Panc1 (cell line): ENCODE results near the gene SYT2. TPM values are rescaled to one million over a fixed set of nuclear protein-coding genes. Genes with fewer than 3 reads are reported as not detected.
"Not testable (repeated sequence)": the region's sequence is repeated elsewhere in the genome, so short reads cannot be mapped to it uniquely, and the experiment has no call there.

Source experiments
- ATAC-seq: fragments of 200-7000 bp; cut with Tn5 transposase; 2 replicates; pipeline ENCODE4 v1.9.1; 2020; ENCODE audit warnings: mild to moderate bottlenecking, moderate library complexity
- BruUV-seq: library from RNA; stranded (reverse); fragments of 400-500 nt; replicated peaks from 2 replicates; lab custom pipeline; 2021; lab: Mats Ljungman, UMichigan
- CTCF ChIA-PET: fragments of 300-600 bp; sonication (Branson Sonifier 250); formaldehyde crosslinking; loops from one replicate; lab custom pipeline; 2022; ENCODE audit warnings: antibody characterized with exemption; lab: Charles Lee
- POLR2A ChIA-PET: fragments of 300-600 bp; sonication (Branson Sonifier 250); formaldehyde crosslinking; loops from one replicate; lab custom pipeline; 2022; ENCODE audit warnings: antibody characterized with exemption; lab: Charles Lee
- DNase-seq: peaks from one replicate; pipeline ENCODE4 v3.0.0-alpha.2; 2010; ENCODE audit warnings: low read depth, low spot score
- H3K27ac ChIP-seq: 2 replicates; pipeline ENCODE4 v1.5.1; 2011; ENCODE audit warnings: mild to moderate bottlenecking, low read length, inconsistent platforms
- H3K27me3 ChIP-seq: fragments of 200-500 bp; sonication (Bioruptor generic); 2 replicates; pipeline ENCODE4 v1.6.0; 2014; ENCODE audit warnings: low read length, inconsistent platforms; ENCODE audit not compliant: control insufficient read depth, insufficient read depth
- H3K36me3 ChIP-seq: fragments of 200-500 bp; sonication (Bioruptor generic); 2 replicates; pipeline ENCODE4 v1.5.1; 2014; ENCODE audit warnings: inconsistent platforms, mild to moderate bottlenecking, low read length, moderate library complexity; ENCODE audit not compliant: control insufficient read depth, insufficient read depth
- H3K4me1 ChIP-seq: 2 replicates; pipeline ENCODE4 v1.5.1; 2011; ENCODE audit warnings: inconsistent platforms, mild to moderate bottlenecking, low read length, moderate library complexity; ENCODE audit not compliant: control insufficient read depth, insufficient read depth
- H3K4me3 ChIP-seq, 2 experiments: 2 replicates each; pipeline ENCODE4 v1.5.1; 2011 to 2012; ENCODE audit warnings: low read depth in 2 of 2, low read length in 2 of 2, mild to moderate bottlenecking in 2 of 2, inconsistent platforms in 1 of 2, moderate library complexity in 1 of 2
- H3K9me3 ChIP-seq: fragments of 200-500 bp; sonication (Bioruptor generic); 2 replicates; pipeline ENCODE4 v1.5.1; 2014; ENCODE audit warnings: low read depth, mild to moderate bottlenecking, inconsistent platforms, low read length, moderate library complexity; ENCODE audit not compliant: control insufficient read depth, insufficient read depth
- POLR2AphosphoS5 ChIP-seq: IDR thresholded peaks from 2 replicates; pipeline ENCODE4 v1.6.1; 2012; ENCODE audit warnings: mild to moderate bottlenecking, low read depth, low read length, moderate library complexity
- SIN3A ChIP-seq: IDR thresholded peaks from 2 replicates; pipeline ENCODE4 v1.6.1; 2012; ENCODE audit warnings: low read depth, mild to moderate bottlenecking, low read length, moderate library complexity, borderline replicate concordance; ENCODE audit not compliant: insufficient read depth
- TCF7L2 ChIP-seq: IDR thresholded peaks from 2 replicates; pipeline ENCODE4 v1.6.1; 2011; ENCODE audit warnings: mild to moderate bottlenecking, low read depth, low read length, inconsistent platforms
- in situ Hi-C: cut with HindIII; loops from 2 replicates; pipeline ENCODE4 v1.10.0; 2016; ENCODE audit warnings: low sequenced_read_pairs, low pct_unique_long_range_greater_than_20kb
- intact Hi-C: fragments of 100-400 bp; cut with micrococcal nuclease; formaldehyde crosslinking; loops from one replicate; pipeline ENCODE4 v1.10.0; 2022; ENCODE audit not compliant: unreplicated experiment
- total RNA-seq: library from RNA; stranded (reverse); gene quantifications from one replicate; pipeline ENCODE4 v1.2.1, GENCODE V29; 2021; ENCODE audit not compliant: unreplicated experiment
- TF ChIP-seq, protein P1 (sequence below), 2 experiments: IDR thresholded peaks; 2 replicates each; pipeline ENCODE4 v1.6.1; 2011 to 2012; ENCODE audit warnings: low read depth in 2 of 2, control low read depth in 1 of 2, low read length in 1 of 2, mild to moderate bottlenecking in 1 of 2, moderate library complexity in 1 of 2; ENCODE audit not compliant: insufficient read depth in 1 of 2
- TF ChIP-seq, protein P2 (sequence below): fragments of 450-650 bp; IDR thresholded peaks from 2 replicates; pipeline ENCODE4 v1.5.1; 2017; ENCODE audit warnings: mild to moderate bottlenecking

SYT2 gene
- total RNA-seq, 1 experiment from 2014 or later, result 0.03 TPM

DNA sequence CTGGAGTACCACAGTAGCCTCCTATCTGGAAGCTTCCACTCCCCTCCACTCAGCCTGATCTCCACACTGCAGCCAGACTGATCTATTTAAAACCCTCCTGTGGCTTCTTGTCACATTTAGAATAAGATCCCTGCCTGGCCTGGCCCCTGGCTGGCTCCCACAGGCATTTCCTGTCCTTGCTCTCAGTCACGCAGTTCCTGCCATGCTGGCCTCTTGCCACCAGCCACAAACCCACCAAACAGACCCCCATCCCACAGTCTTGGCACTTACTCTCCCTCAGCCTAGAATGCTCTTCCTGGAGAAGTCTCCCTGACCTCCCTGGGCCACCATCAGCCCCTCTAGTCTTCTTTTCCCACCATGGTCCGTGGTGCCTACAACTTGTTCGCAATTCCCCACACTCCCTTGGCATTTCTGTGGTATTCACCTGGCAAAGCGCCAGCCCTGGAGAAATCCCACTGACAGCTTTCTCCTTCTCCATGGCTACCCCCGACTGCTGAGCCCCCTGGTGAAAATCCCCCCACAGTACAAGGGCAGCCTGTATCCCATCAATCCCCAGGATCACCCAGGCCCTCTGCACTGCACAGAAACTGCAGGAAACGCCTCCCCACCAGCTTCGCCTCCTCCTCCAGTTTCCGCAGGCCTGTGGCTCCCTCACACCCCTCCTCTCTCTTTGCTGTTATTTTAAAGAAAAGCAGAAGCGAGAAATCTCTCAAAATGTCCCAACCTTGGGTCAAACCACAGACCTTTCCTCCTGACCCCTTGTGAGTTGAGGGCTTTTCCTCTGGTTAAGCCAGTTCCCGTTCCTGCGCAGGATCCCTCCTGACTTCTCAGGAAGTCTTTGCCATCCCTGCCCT, 94.5 kb downstream of the SYT2 start:
- H3K27ac ChIP-seq, result no peak overlapping the region
- H3K4me1 ChIP-seq, result no peaks in the 10 kb centered on the region
- no TSS peak for BruUV-seq
- no peaks in the 10 kb centered on the region for H3K9me3 ChIP-seq
- H3K4me3 ChIP-seq, result no peak overlapping the region
- H3K27me3 ChIP-seq, result no peaks in the 10 kb centered on the region
- ChIA-PET CTCF (no interaction called here), POLR2A (no interaction called here)
- TF ChIP-seq, protein P1, sequence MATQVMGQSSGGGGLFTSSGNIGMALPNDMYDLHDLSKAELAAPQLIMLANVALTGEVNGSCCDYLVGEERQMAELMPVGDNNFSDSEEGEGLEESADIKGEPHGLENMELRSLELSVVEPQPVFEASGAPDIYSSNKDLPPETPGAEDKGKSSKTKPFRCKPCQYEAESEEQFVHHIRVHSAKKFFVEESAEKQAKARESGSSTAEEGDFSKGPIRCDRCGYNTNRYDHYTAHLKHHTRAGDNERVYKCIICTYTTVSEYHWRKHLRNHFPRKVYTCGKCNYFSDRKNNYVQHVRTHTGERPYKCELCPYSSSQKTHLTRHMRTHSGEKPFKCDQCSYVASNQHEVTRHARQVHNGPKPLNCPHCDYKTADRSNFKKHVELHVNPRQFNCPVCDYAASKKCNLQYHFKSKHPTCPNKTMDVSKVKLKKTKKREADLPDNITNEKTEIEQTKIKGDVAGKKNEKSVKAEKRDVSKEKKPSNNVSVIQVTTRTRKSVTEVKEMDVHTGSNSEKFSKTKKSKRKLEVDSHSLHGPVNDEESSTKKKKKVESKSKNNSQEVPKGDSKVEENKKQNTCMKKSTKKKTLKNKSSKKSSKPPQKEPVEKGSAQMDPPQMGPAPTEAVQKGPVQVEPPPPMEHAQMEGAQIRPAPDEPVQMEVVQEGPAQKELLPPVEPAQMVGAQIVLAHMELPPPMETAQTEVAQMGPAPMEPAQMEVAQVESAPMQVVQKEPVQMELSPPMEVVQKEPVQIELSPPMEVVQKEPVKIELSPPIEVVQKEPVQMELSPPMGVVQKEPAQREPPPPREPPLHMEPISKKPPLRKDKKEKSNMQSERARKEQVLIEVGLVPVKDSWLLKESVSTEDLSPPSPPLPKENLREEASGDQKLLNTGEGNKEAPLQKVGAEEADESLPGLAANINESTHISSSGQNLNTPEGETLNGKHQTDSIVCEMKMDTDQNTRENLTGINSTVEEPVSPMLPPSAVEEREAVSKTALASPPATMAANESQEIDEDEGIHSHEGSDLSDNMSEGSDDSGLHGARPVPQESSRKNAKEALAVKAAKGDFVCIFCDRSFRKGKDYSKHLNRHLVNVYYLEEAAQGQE (IDR thresholded peaks at IDR 0.05; ENCODE audit: insufficient read depth in 1 of 2, low read depth in 2 of 2, low read length in 1 of 2), result no peak
- TF ChIP-seq POLR2AphosphoS5 (no peak), TCF7L2 (no peak), SIN3A (no peak)
- TF ChIP-seq, protein P2, sequence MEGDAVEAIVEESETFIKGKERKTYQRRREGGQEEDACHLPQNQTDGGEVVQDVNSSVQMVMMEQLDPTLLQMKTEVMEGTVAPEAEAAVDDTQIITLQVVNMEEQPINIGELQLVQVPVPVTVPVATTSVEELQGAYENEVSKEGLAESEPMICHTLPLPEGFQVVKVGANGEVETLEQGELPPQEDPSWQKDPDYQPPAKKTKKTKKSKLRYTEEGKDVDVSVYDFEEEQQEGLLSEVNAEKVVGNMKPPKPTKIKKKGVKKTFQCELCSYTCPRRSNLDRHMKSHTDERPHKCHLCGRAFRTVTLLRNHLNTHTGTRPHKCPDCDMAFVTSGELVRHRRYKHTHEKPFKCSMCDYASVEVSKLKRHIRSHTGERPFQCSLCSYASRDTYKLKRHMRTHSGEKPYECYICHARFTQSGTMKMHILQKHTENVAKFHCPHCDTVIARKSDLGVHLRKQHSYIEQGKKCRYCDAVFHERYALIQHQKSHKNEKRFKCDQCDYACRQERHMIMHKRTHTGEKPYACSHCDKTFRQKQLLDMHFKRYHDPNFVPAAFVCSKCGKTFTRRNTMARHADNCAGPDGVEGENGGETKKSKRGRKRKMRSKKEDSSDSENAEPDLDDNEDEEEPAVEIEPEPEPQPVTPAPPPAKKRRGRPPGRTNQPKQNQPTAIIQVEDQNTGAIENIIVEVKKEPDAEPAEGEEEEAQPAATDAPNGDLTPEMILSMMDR, result no peak
- no peak for ATAC-seq
- in situ Hi-C loops, result no loop called here
- no peaks in the 10 kb centered on the region for H3K36me3 ChIP-seq
- intact Hi-C loops, result no loop called here
- DNase-seq, result no peak

DNA sequence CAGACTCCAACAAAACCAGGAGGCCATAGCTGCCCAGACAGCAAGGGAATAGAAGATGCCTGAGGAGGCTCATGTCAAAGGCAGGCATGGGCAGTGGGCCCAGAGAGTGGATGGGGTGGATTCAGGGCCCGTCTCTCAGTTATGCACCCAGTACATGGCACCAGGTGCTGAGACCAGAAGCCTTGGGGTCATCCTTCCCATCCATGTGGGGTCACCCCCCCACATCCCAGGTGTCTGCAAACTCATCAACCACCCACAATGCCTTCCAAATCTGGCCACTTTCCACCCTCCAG, 95.1 kb downstream of the SYT2 start:
- CTCF ChIA-PET, H3K27ac ChIP-seq, H3K4me1 ChIP-seq, in situ Hi-C loops, H3K4me3 ChIP-seq, H3K9me3 ChIP-seq, H3K27me3 ChIP-seq, ATAC-seq, H3K36me3 ChIP-seq, DNase-seq, intact Hi-C loops, POLR2A ChIA-PET, BruUV-seq: not testable (repeated sequence)
